ENCODE results near the gene ACAP1. TPM values are rescaled to one million over a fixed set of nuclear protein-coding genes. Genes with fewer than 3 reads are reported as not detected.

ACAP1 gene
- total RNA-seq, result 3.3 and 5.6 TPM in 2 replicates

GRCh38 chr17:7336240-7337175, at the start of gene ACAP1:
Gene ACAP1, plus strand, starts transcription at chr17:7336529. Its CDS starts 206 bp downstream, at chr17:7336735.

GRCh38 chr17:7294614-7295153, 41.6 kb upstream of the ACAP1 start, which contains the start of gene YBX2:
Gene YBX2, minus strand, starts transcription at chr17:7294639. Its CDS starts 139 bp downstream, at chr17:7294500.

GRCh38 chr17:7306911-7307685, 29.2 kb upstream of the ACAP1 start, which contains the start of gene EIF5A:
Gene EIF5A, plus strand, starts transcription at chr17:7307628. Its CDS starts 2,008 bp downstream, at chr17:7309636.

GRCh38 chr17:7314719-7315569, 21.4 kb upstream of the ACAP1 start, which contains the start of gene GPS2:
Gene GPS2, minus strand, starts transcription at chr17:7315360. Its CDS starts 308 bp downstream, at chr17:7315052.

GRCh38 chr17:7328840-7329373, 7.4 kb upstream of the ACAP1 start, which contains the start of gene NEURL4:
Gene NEURL4, minus strand, starts transcription at chr17:7329335. Its CDS starts 23 bp downstream, at chr17:7329312.

GRCh38 chr17:7351665-7352502, 15.6 kb downstream of the ACAP1 start, which contains the start of gene KCTD11:
Gene KCTD11, plus strand, starts transcription at chr17:7352162.

GRCh38 chr17:7355053-7355452, 18.7 kb downstream of the ACAP1 start, which contains the start of gene TMEM95:
Gene TMEM95, plus strand, starts transcription at chr17:7355156. Its CDS starts 49 bp downstream, at chr17:7355205.

GRCh38 chr17:7380855-7381683, 44.7 kb downstream of the ACAP1 start, which contains the start of gene TNK1:
Gene TNK1, plus strand, starts transcription at chr17:7381089. Its CDS starts 1,838 bp downstream, at chr17:7382927.

GRCh38 chr17:7394452-7395191, 58.3 kb downstream of the ACAP1 start, which contains the start of gene PLSCR3:
Gene PLSCR3, minus strand, starts transcription at chr17:7394525. Its CDS starts 415 bp downstream, at chr17:7394110.

Other genes with a start within 250 kb of the ACAP1 start
- not detected in 2 replicates for gene ASGR2, start 221.7 kb upstream of the ACAP1 start, total RNA-seq
- gene ASGR1, start 157.2 kb upstream of the ACAP1 start, total RNA-seq, result 0.23 TPM in 1 of 2 replicates, not detected in the other
- 1.4 and 5.5 TPM in 2 replicates for gene DLG4, start 116.7 kb upstream of the ACAP1 start, total RNA-seq
- 173 and 216 TPM in 2 replicates for gene ACADVL, start 116.6 kb upstream of the ACAP1 start, total RNA-seq
- 32.6 and 39.5 TPM in 2 replicates for gene DVL2, start 102.0 kb upstream of the ACAP1 start, total RNA-seq
- gene PHF23, start 97.1 kb upstream of the ACAP1 start, total RNA-seq, result 26.9 and 32.2 TPM in 2 replicates
- 171 and 262 TPM in 2 replicates for gene GABARAP, start 94.1 kb upstream of the ACAP1 start, total RNA-seq
- gene CTDNEP1, start 84.8 kb upstream of the ACAP1 start, total RNA-seq, result 39.4 and 49.4 TPM in 2 replicates
- gene ELP5, start 84.3 kb upstream of the ACAP1 start, total RNA-seq, result 23.3 and 36.8 TPM in 2 replicates
- 7.9 and 26.0 TPM in 2 replicates for gene CLDN7, start 74.1 kb upstream of the ACAP1 start, total RNA-seq
- gene SLC2A4, start 54.8 kb upstream of the ACAP1 start, total RNA-seq, result 0.08 and 1.4 TPM in 2 replicates
- 0.47 and 0.72 TPM in 2 replicates for gene YBX2, start 41.9 kb upstream of the ACAP1 start, total RNA-seq
- 557 and 909 TPM in 2 replicates for gene EIF5A, start 28.9 kb upstream of the ACAP1 start, total RNA-seq
- gene GPS2, start 21.2 kb upstream of the ACAP1 start, total RNA-seq, result 42.7 and 70.0 TPM in 2 replicates
- 6.2 and 10.9 TPM in 2 replicates for gene NEURL4, start 7.2 kb upstream of the ACAP1 start, total RNA-seq
- 6.0 and 13.0 TPM in 2 replicates for gene KCTD11, start 15.6 kb downstream of the ACAP1 start, total RNA-seq
- gene TMEM95, start 18.6 kb downstream of the ACAP1 start, total RNA-seq, result not detected in 2 replicates
- 3.8 and 7.7 TPM in 2 replicates for gene TNK1, start 44.6 kb downstream of the ACAP1 start, total RNA-seq
- 68.4 and 99.4 TPM in 2 replicates for gene PLSCR3, start 58.0 kb downstream of the ACAP1 start, total RNA-seq
- gene TMEM256, start 67.6 kb downstream of the ACAP1 start, total RNA-seq, result 138 and 193 TPM in 2 replicates
- 2.4 and 6.1 TPM in 2 replicates for gene NLGN2, start 71.3 kb downstream of the ACAP1 start, total RNA-seq
- not detected in 2 replicates for gene SPEM1, start 83.8 kb downstream of the ACAP1 start, total RNA-seq
- gene SPEM2, start 89.1 kb downstream of the ACAP1 start, total RNA-seq, result not detected in 2 replicates
- not detected in 2 replicates for gene SPEM3, start 92.3 kb downstream of the ACAP1 start, total RNA-seq
- 25.2 and 30.4 TPM in 2 replicates for gene TMEM102, start 98.9 kb downstream of the ACAP1 start, total RNA-seq
- gene FGF11, start 103.0 kb downstream of the ACAP1 start, total RNA-seq, result 7.5 and 17.3 TPM in 2 replicates
- gene CHRNB1, start 108.5 kb downstream of the ACAP1 start, total RNA-seq, result 9.8 and 14.8 TPM in 2 replicates
- 25.9 and 36.8 TPM in 2 replicates for gene ZBTB4, start 143.1 kb downstream of the ACAP1 start, total RNA-seq
- gene SLC35G6, start 144.9 kb downstream of the ACAP1 start, total RNA-seq, result not detected in 2 replicates
- gene POLR2A, start 147.8 kb downstream of the ACAP1 start, total RNA-seq, result 31.9 and 33.7 TPM in 2 replicates
- gene TNFSF12, start 212.5 kb downstream of the ACAP1 start, total RNA-seq, result 8.8 and 10.3 TPM in 2 replicates
- 0.80 and 5.9 TPM in 2 replicates for gene TNFSF13, start 222.2 kb downstream of the ACAP1 start, total RNA-seq
- 56.2 and 86.9 TPM in 2 replicates for gene SENP3, start 225.4 kb downstream of the ACAP1 start, total RNA-seq
- 23.4 and 57.7 TPM in 2 replicates for gene CD68, start 243.1 kb downstream of the ACAP1 start, total RNA-seq
- gene MPDU1, start 247.3 kb downstream of the ACAP1 start, total RNA-seq, result 138 and 153 TPM in 2 replicates